Testis (tissue), 3 donors: Measurements from ENCODE around the gene RGS7. TPM values are rescaled to one million over a fixed set of nuclear protein-coding genes. Genes with fewer than 3 reads are reported as not detected.
"Not testable (repeated sequence)": the region's sequence is repeated elsewhere in the genome, so short reads cannot be mapped to it uniquely, and the experiment has no call there.

ENCODE experiments used
- DNase-seq: peaks from one replicate; pipeline ENCODE4 v3.0.0-alpha.2; 2019
- H3K27ac ChIP-seq, 2 donors: fragments of 200-600 bp; sonication (generic); one replicate each; pipeline ENCODE4 v1.5.1; 2019
- H3K27me3 ChIP-seq: fragments of 200-600 bp; sonication (generic); one replicate; pipeline ENCODE4 v1.5.1; 2019
- H3K36me3 ChIP-seq: fragments of 200-600 bp; sonication (generic); one replicate; pipeline ENCODE4 v1.5.1; 2017; ENCODE audit warnings: low read depth; ENCODE audit errors: missing control alignments
- H3K4me1 ChIP-seq: fragments of 200-600 bp; sonication (generic); one replicate; pipeline ENCODE4 v1.5.1; 2019
- H3K4me3 ChIP-seq, 2 donors: fragments of 200-600 bp; sonication (generic); one replicate each; pipeline ENCODE4 v1.5.1; 2017 to 2019
- H3K9me3 ChIP-seq: fragments of 200-600 bp; sonication (generic); one replicate; pipeline ENCODE4 v1.5.1; 2017
- POLR2A ChIP-seq: fragments of 450-650 bp; IDR thresholded peaks from one replicate; pipeline ENCODE4 v1.6.1; 2017; ENCODE audit warnings: antibody characterized with exemption, mild to moderate bottlenecking, moderate library complexity
- WGBS, 2 donors: methylation state at CpG; one replicate each; pipeline ENCODE4 v1.1.5; 2018; 5-methylcytosine and 5-hydroxymethylcytosine counted together
- intact Hi-C: fragments of 100-400 bp; cut with DNase I; formaldehyde crosslinking; loops from one replicate; pipeline ENCODE4 v1.15.1; 2023; ENCODE audit warnings: low total_unique reads
- polyA plus RNA-seq: library from polyadenylated mRNA; stranded (reverse); fragments of 350-450 nt; fragmentation: Illumina TruSeq; extraction: RNeasy Lipid Tissue Mini Kit (QIAGEN cat#74804); gene quantifications from one replicate; pipeline ENCODE4 v1.2.3, GENCODE V29; 2014; ENCODE audit warnings: low read depth, low replicate concordance; ENCODE audit not compliant: insufficient read depth
- total RNA-seq, 2 donors: library from RNA; depleted of rRNA; stranded (reverse); fragments of >200 nt; gene quantifications; one replicate each; pipeline ENCODE4 v1.2.3, GENCODE V29; 2016
- TF ChIP-seq, protein P1 (sequence below), 3 experiments: fragments of 450-650 bp in 2 of 3; fragments of 200-600 bp in 1 of 3; sonication (generic) in 1 of 3; IDR thresholded peaks; one replicate each; pipeline ENCODE4 v1.5.1; 2016 to 2019; ENCODE audit warnings: antibody characterized with exemption in 3 of 3, mild to moderate bottlenecking in 2 of 3, moderate library complexity in 1 of 3

The RGS7 gene
- total and polyA plus RNA-seq, 3 donors from 2014 or later = 5.0 to 6.6 (median 5.4) TPM

DNA sequence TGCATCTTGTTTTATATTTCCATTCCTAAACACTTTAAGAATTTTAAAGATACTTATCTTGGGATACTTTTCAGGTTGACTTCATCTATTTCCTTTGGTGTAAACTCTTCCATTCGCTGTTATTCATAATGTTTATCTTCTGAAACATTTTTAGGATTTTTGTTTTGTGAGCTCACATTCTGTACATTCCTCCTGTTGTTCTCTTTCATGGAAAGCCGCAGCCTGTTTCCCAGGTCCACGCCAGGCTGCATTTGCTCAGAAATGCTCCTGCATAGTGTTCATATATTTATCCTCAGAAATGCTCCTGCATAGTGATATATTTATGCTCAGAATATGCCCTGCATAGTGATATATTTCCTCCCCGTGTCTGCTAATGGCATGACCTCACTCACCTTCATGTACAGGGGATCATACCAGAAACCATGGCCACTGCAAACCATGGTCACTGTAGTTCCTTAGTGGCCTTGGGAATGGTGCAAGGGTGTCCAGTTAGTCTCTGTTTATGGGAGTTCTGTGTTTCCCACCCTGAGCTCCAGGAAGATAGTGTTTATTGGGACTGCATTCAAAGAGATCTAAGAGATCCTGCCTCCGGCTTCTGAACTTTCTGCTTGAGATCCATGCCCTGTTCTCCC is 591.2 kb downstream of the RGS7 start:
- H3K27ac ChIP-seq = no peak overlapping the region
- no peak for DNase-seq
- H3K27me3 ChIP-seq = no peaks in the 10 kb centered on the region
- no peaks in the 10 kb centered on the region for H3K9me3 ChIP-seq
- H3K4me1 ChIP-seq = no peaks in the 10 kb centered on the region
- no peak for TF ChIP-seq POLR2A
- TF ChIP-seq, protein P1, sequence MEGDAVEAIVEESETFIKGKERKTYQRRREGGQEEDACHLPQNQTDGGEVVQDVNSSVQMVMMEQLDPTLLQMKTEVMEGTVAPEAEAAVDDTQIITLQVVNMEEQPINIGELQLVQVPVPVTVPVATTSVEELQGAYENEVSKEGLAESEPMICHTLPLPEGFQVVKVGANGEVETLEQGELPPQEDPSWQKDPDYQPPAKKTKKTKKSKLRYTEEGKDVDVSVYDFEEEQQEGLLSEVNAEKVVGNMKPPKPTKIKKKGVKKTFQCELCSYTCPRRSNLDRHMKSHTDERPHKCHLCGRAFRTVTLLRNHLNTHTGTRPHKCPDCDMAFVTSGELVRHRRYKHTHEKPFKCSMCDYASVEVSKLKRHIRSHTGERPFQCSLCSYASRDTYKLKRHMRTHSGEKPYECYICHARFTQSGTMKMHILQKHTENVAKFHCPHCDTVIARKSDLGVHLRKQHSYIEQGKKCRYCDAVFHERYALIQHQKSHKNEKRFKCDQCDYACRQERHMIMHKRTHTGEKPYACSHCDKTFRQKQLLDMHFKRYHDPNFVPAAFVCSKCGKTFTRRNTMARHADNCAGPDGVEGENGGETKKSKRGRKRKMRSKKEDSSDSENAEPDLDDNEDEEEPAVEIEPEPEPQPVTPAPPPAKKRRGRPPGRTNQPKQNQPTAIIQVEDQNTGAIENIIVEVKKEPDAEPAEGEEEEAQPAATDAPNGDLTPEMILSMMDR (IDR thresholded peaks at IDR 0.05) = no peak
- 60 to 64% methylated on average over 5 of the region's 5 CpGs for WGBS, 2 donors
- H3K4me3 ChIP-seq = no peak overlapping the region
- intact Hi-C loops = no loop called here
- H3K36me3 ChIP-seq = no peaks in the 10 kb centered on the region

GRCh38 chr1:240763771-240764170 is 593.2 kb downstream of the RGS7 start:
- Histone ChIP-seq H3K9me3 (no peaks in the 10 kb centered on the region), H3K27ac (no peak overlapping the region), H3K36me3 (no peaks in the 10 kb centered on the region), H3K27me3 (no peaks in the 10 kb centered on the region), H3K4me3 (peak overlapping the region; percentile 32 to 48), H3K4me1 (no peaks in the 10 kb centered on the region)
- TF ChIP-seq, protein P1 (IDR thresholded peaks at IDR 0.05) = no peak
- TF ChIP-seq POLR2A = no peak
- intact Hi-C loops = no loop called here
- 70 to 81% methylated on average over 12 of the region's 12 CpGs for WGBS, 2 donors
- no peak for DNase-seq

- 60 to 78% methylated on average over 3 to 7 of the region's 7 CpGs for WGBS, 2 donors
- H3K9me3 ChIP-seq, H3K36me3 ChIP-seq, H3K27ac ChIP-seq, intact Hi-C loops, H3K4me1 ChIP-seq, H3K27me3 ChIP-seq: not testable (repeated sequence)
- DNase-seq = peak; percentile 69
- peak overlapping the region; percentile 32 to 48 for H3K4me3 ChIP-seq
Observed at GRCh38 chr1:240763095-240763494, 593.9 kb downstream of the RGS7 start.

DNA sequence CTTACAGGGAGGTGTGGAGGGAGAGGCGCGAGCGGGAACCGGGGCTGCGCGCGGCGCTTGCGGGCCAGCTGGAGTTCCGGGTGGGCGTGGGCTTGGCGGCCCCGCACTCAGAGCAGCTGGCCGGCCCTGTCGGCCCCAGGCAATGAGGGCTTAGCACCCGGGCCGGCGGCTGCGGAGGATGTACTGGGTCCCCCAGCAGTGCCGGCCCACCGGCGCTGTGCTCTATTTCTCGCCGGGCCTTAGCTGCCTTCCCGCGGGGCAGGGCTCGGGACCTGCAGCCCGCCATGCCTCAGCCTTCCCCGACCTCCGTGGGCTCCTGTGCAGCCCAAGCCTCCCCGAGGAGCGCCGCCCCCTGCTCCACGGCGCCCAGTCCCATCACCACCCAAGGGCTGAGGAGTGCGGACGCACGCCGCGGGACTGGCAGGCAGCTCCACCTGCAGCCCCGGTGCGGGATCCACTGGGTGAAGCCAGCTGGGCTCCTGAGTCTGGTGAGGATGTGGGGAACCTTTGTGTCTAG is 594.5 kb downstream of the RGS7 start:
- intact Hi-C loops, H3K27ac ChIP-seq: not testable (repeated sequence)
- 80 to 88% methylated on average over 15 to 29 of the region's 42 CpGs for WGBS, 2 donors

DNA sequence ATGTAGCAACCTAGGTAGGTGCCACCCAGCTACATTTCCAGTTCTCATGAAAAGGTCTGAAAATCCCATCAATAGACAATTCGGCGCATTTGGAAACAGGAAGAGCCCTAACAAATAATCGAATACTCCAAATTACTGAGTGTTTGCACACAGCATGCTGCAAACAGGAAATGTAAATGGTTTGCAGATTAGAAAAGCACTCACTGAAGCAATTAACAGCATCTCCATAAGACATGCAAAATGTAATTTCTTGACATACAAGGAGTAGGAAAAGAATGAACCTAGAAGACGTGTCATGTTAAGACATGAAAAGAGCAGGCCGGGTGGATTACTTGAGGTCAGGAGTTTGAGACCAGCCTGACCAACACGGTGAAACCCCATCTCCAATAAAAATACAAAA is 598.2 kb downstream of the RGS7 start:
- H3K4me3 ChIP-seq, H3K27ac ChIP-seq, H3K36me3 ChIP-seq, H3K4me1 ChIP-seq, intact Hi-C loops, H3K9me3 ChIP-seq, DNase-seq, H3K27me3 ChIP-seq: not testable (repeated sequence)
- 79 to 83% methylated on average over 6 of the region's 6 CpGs for WGBS, 2 donors

More for the DNA sequence above, 594.5 kb downstream of the RGS7 start:
- H3K36me3 ChIP-seq, H3K9me3 ChIP-seq, DNase-seq, H3K27me3 ChIP-seq, H3K4me1 ChIP-seq: not testable (repeated sequence)
- H3K4me3 ChIP-seq = peak overlapping the region; percentile 29 to 48

GRCh38 chr1:240758296-240758695 is 598.7 kb downstream of the RGS7 start:
- intact Hi-C loops = no loop called here

More at GRCh38 chr1:240758296-240758695, 598.7 kb downstream of the RGS7 start:
- H3K27ac ChIP-seq = no peak overlapping the region
- H3K9me3 ChIP-seq = no peaks in the 10 kb centered on the region
- 88 to 89% methylated on average over 1 of the region's 1 CpG for WGBS, 2 donors
- H3K36me3 ChIP-seq = no peaks in the 10 kb centered on the region
- no peaks in the 10 kb centered on the region for H3K27me3 ChIP-seq
- TF ChIP-seq, protein P1 (IDR thresholded peaks at IDR 0.05) = no peak
- no peak for TF ChIP-seq POLR2A
- no peak for DNase-seq
- no peaks in the 10 kb centered on the region for H3K4me1 ChIP-seq
- no peak overlapping the region for H3K4me3 ChIP-seq
